GM21381 (cell line): ENCODE results near the gene CLEC16A.

ENCODE experiments used
- ATAC-seq: cut with Tn5 transposase; IDR thresholded peaks from one replicate; pipeline ENCODE4 v1.9.1; 2021; ENCODE audit warnings: mild to moderate bottlenecking, moderate library complexity; ENCODE audit not compliant: unreplicated experiment

CLEC16A gene

GRCh38 chr16:11075163-11075562 is 130.8 kb downstream of the CLEC16A start:
- no peak for ATAC-seq

GRCh38 chr16:11076259-11077018 is 132.1 kb downstream of the CLEC16A start:
- ATAC-seq: peak; percentile 55

- ATAC-seq: no peak
These were observed 134.6 kb downstream of the CLEC16A start for GRCh38 chr16:11078812-11079459.

- no peak for ATAC-seq
These were observed 135.4 kb downstream of the CLEC16A start for GRCh38 chr16:11079652-11080187.

- ATAC-seq: no peak
These were observed 136.1 kb downstream of the CLEC16A start for GRCh38 chr16:11080327-11080967.

GRCh38 chr16:11080999-11081630 is 136.8 kb downstream of the CLEC16A start:
- no peak for ATAC-seq

GRCh38 chr16:11082108-11082859 is 137.9 kb downstream of the CLEC16A start:
- ATAC-seq: no peak

- no peak for ATAC-seq
These were observed 138.6 kb downstream of the CLEC16A start for GRCh38 chr16:11082860-11083388.

- no peak for ATAC-seq
These were observed 140.1 kb downstream of the CLEC16A start for GRCh38 chr16:11084484-11084875.

- no peak for ATAC-seq
These were observed 140.6 kb downstream of the CLEC16A start for GRCh38 chr16:11084876-11085485.

- ATAC-seq: no peak
These were observed 141.6 kb downstream of the CLEC16A start for GRCh38 chr16:11085916-11086315.

GRCh38 chr16:11087691-11088073 is 143.3 kb downstream of the CLEC16A start:
- ATAC-seq: no peak

- no peak for ATAC-seq
These were observed 143.8 kb downstream of the CLEC16A start for GRCh38 chr16:11088074-11088730.

- ATAC-seq: no peak
These were observed 144.5 kb downstream of the CLEC16A start for GRCh38 chr16:11088831-11089230.

GRCh38 chr16:11089504-11090124 is 145.2 kb downstream of the CLEC16A start:
- no peak for ATAC-seq

- ATAC-seq: no peak
These were observed 145.9 kb downstream of the CLEC16A start for GRCh38 chr16:11090232-11090631.

GRCh38 chr16:11091021-11091785 is 146.8 kb downstream of the CLEC16A start:
- ATAC-seq: no peak
